KMS-11 (cell line): ENCODE results near the gene GLT1D1.
A peak's percentile ranks its signal among the peaks of the same experiment; 100 is the strongest.

ENCODE experiments used
- H2AFZ ChIP-seq: fragments of 200-600 bp; sonication (generic); 2 replicates; pipeline ENCODE4 v1.6.1; 2016; ENCODE audit warnings: antibody characterized with exemption, mixed run types, low read depth
- H3K27ac ChIP-seq: fragments of 200-600 bp; sonication (generic); 2 replicates; pipeline ENCODE4 v1.6.1; 2016; ENCODE audit warnings: mild to moderate bottlenecking, mixed run types
- H3K27me3 ChIP-seq: fragments of 200-600 bp; sonication (generic); 2 replicates; pipeline ENCODE4 v1.6.1; 2017; ENCODE audit warnings: mild to moderate bottlenecking, low read depth, mixed run types, moderate library complexity; ENCODE audit not compliant: insufficient read depth
- H3K36me3 ChIP-seq: fragments of 200-600 bp; sonication (generic); 2 replicates; pipeline ENCODE4 v1.6.1; 2017; ENCODE audit warnings: mild to moderate bottlenecking, mixed run types; ENCODE audit not compliant: insufficient read depth
- H3K4me1 ChIP-seq: fragments of 200-600 bp; sonication (generic); 2 replicates; pipeline ENCODE4 v1.6.1; 2016; ENCODE audit warnings: mild to moderate bottlenecking, low read depth, mixed run types; ENCODE audit not compliant: poor library complexity, severe bottlenecking
- H3K4me2 ChIP-seq: fragments of 200-600 bp; sonication (generic); 2 replicates; pipeline ENCODE4 v1.7.0; 2016; ENCODE audit warnings: mild to moderate bottlenecking, mixed run types
- H3K4me3 ChIP-seq: fragments of 200-600 bp; sonication (generic); IDR thresholded peaks from 2 replicates; pipeline ENCODE4 v1.6.1; 2017; ENCODE audit warnings: low read depth, low read length, mixed read lengths; ENCODE audit not compliant: insufficient read depth
- H3K79me2 ChIP-seq: fragments of 200-600 bp; sonication (generic); 2 replicates; pipeline ENCODE4 v1.6.1; 2016; ENCODE audit warnings: low read depth, mixed run types; ENCODE audit not compliant: insufficient read depth
- H3K9ac ChIP-seq: fragments of 200-600 bp; sonication (generic); 2 replicates; pipeline ENCODE4 v1.6.1; 2016; ENCODE audit warnings: mild to moderate bottlenecking, mixed run types
- H4K20me1 ChIP-seq: fragments of 200-600 bp; sonication (generic); 2 replicates; pipeline ENCODE4 v1.6.1; 2016; ENCODE audit warnings: mild to moderate bottlenecking, mixed run types; ENCODE audit not compliant: insufficient read depth
- CTCF ChIP-seq: fragments of 200-600 bp; sonication (generic); conservative IDR thresholded peaks from 2 replicates; pipeline ENCODE4 v1.6.1; 2017; ENCODE audit warnings: low read depth, mild to moderate bottlenecking, antibody characterized with exemption, low read length, moderate library complexity, mixed read lengths

The GLT1D1 gene

GRCh38 chr12:128807161-128807724 lies 46.0 kb upstream of the GLT1D1 start:
- Histone ChIP-seq H3K9ac (no peak overlapping the region), H3K79me2 (peaks cover 17% of the 10 kb centered on the region; the same call in 1 of the 2 replicates), H3K27ac (no peak overlapping the region), H4K20me1 (no peaks in the 10 kb centered on the region), H3K27me3 (no peaks in the 10 kb centered on the region), H3K4me2 (no peak overlapping the region), H3K4me3 (no peak overlapping the region), H3K36me3 (no peaks in the 10 kb centered on the region), H2AFZ (no peak overlapping the region), H3K4me1 (peaks cover 29% of the 10 kb centered on the region)
- no peak for TF ChIP-seq CTCF

GRCh38 chr12:128808651-128809050 lies 44.6 kb upstream of the GLT1D1 start:
- peaks cover 29% of the 10 kb centered on the region for H3K4me1 ChIP-seq
- no peak for TF ChIP-seq CTCF

GRCh38 chr12:128810182-128811127 lies 42.8 kb upstream of the GLT1D1 start:
- peaks cover 32% of the 10 kb centered on the region; the same call in 1 of the 2 replicates for H3K79me2 ChIP-seq
- no peak for TF ChIP-seq CTCF
- no peak overlapping the region for H3K4me3 ChIP-seq
- peak overlapping the region; percentile 92 for H3K27ac ChIP-seq
- H2AFZ ChIP-seq: peak overlapping the region; percentile 22; the same call in 1 of the 2 replicates
- H3K4me2 ChIP-seq: peak overlapping the region; percentile 95
- no peaks in the 10 kb centered on the region for H3K36me3 ChIP-seq
- H3K4me1 ChIP-seq: peaks cover 29% of the 10 kb centered on the region
- H3K27me3 ChIP-seq: no peaks in the 10 kb centered on the region
- H4K20me1 ChIP-seq: no peaks in the 10 kb centered on the region
- H3K9ac ChIP-seq: peak overlapping the region; percentile 66

More at GRCh38 chr12:128808651-128809050, 44.6 kb upstream of the GLT1D1 start:
- no peak overlapping the region for H3K27ac ChIP-seq
- H3K79me2 ChIP-seq: peaks cover 25% of the 10 kb centered on the region; the same call in 1 of the 2 replicates
- no peak overlapping the region for H3K4me2 ChIP-seq
- no peak overlapping the region for H3K9ac ChIP-seq
- no peaks in the 10 kb centered on the region for H3K36me3 ChIP-seq
- no peaks in the 10 kb centered on the region for H4K20me1 ChIP-seq
- H3K27me3 ChIP-seq: no peaks in the 10 kb centered on the region
- no peak overlapping the region for H3K4me3 ChIP-seq
- no peak overlapping the region for H2AFZ ChIP-seq

GRCh38 chr12:128811806-128812205 lies 41.5 kb upstream of the GLT1D1 start:
- H3K9ac ChIP-seq: no peak overlapping the region; the same call in 1 of the 2 replicates
- peaks cover 46% of the 10 kb centered on the region; the same call in 1 of the 2 replicates for H3K79me2 ChIP-seq
- H3K36me3 ChIP-seq: no peaks in the 10 kb centered on the region
- H3K4me1 ChIP-seq: peaks cover 29% of the 10 kb centered on the region
- H2AFZ ChIP-seq: no peak overlapping the region
- TF ChIP-seq CTCF: no peak
- H3K4me3 ChIP-seq: no peak overlapping the region
- H4K20me1 ChIP-seq: no peaks in the 10 kb centered on the region
- peak overlapping the region; percentile 95 for H3K4me2 ChIP-seq
- peak overlapping the region; percentile 92; the same call in 1 of the 2 replicates for H3K27ac ChIP-seq
- H3K27me3 ChIP-seq: no peaks in the 10 kb centered on the region
